Upper lobe of left lung (tissue), 6 donors: ENCODE results near the gene WNK1. TPM values are rescaled to one million over a fixed set of nuclear protein-coding genes. Genes with fewer than 3 reads are reported as not detected.
A peak's percentile ranks its signal among the peaks of the same experiment; 100 is the strongest.

Experiments used
- ATAC-seq, 2 donors: fragments of 200-7000 bp; cut with Tn5 transposase; one replicate each; pipeline ENCODE4 v1.9.1; 2022; ENCODE audit warnings: mild to moderate bottlenecking in 2 of 2, moderate library complexity in 2 of 2; ENCODE audit not compliant: low FRiP score in 2 of 2
- DNase-seq, 2 donors: peaks; one replicate each; pipeline ENCODE4 v3.0.0-alpha.2; 2019 to 2020
- H3K27ac ChIP-seq, 4 donors: fragments of 200-600 bp; sonication (generic); one replicate each; pipeline ENCODE4 v1.5.1; 2016 to 2019
- H3K27me3 ChIP-seq, 4 donors: fragments of 200-600 bp; sonication (generic); one replicate each; pipeline ENCODE4 v1.5.1; 2017 to 2019
- H3K36me3 ChIP-seq, 4 donors: fragments of 200-600 bp; sonication (generic); one replicate each; pipeline ENCODE4 v1.5.1; 2016 to 2019
- H3K4me1 ChIP-seq, 4 donors: fragments of 200-600 bp; sonication (generic); one replicate each; pipeline ENCODE4 v1.5.1; 2018 to 2019
- H3K4me3 ChIP-seq, 4 donors: fragments of 200-600 bp; sonication (generic); one replicate each; pipeline ENCODE4 v1.5.1; 2017 to 2019; ENCODE audit warnings: mild to moderate bottlenecking in 2 of 4, moderate library complexity in 1 of 4
- H3K9me3 ChIP-seq, 4 donors: fragments of 200-600 bp; sonication (generic); one replicate each; pipeline ENCODE4 v1.5.1; 2018 to 2019
- EP300 ChIP-seq, 4 donors: sonication (generic); formaldehyde crosslinking; IDR thresholded peaks; one replicate each; pipeline ENCODE4 v1.5.1; 2017; ENCODE audit warnings: antibody characterized with exemption in 4 of 4, control low read depth in 2 of 4
- POLR2A ChIP-seq, 4 donors: fragments of 450-650 bp; IDR thresholded peaks; one replicate each; pipeline ENCODE4 v1.5.1; 2016 to 2017; ENCODE audit warnings: antibody characterized with exemption in 4 of 4, mild to moderate bottlenecking in 2 of 4
- POLR2AphosphoS5 ChIP-seq, 2 donors: sonication (generic); formaldehyde crosslinking; IDR thresholded peaks; one replicate each; pipeline ENCODE4 v1.5.1; 2017; ENCODE audit warnings: antibody characterized with exemption in 2 of 2
- WGBS, 2 donors: methylation state at CpG; one replicate each; pipeline ENCODE4 v1.1.5; 2017 to 2018; 5-methylcytosine and 5-hydroxymethylcytosine counted together
- total RNA-seq, 6 donors: library from RNA; depleted of rRNA in 4 of 6; stranded (reverse); fragments of >200 nt in 4 of 6; gene quantifications; one replicate each; pipeline versions ENCODE4 v1.1.0 to v1.2.1, GENCODE V29; 2016 to 2021
- TF ChIP-seq, protein P1 (sequence below), 6 experiments: fragments of 450-650 bp in 4 of 6; fragments of 200-600 bp in 2 of 6; sonication (generic) in 2 of 6; IDR thresholded peaks; one replicate each; pipeline ENCODE4 v1.5.1; 2016 to 2019; ENCODE audit warnings: antibody characterized with exemption in 6 of 6
- donor health status: DM: no; HTN: no; CAD: no; lungs with moderate emphysema.
- donor health status: DM: no; HTN: yes; CAD: no; lungs with severe emphysema.

The WNK1 gene
- total RNA-seq, 6 donors from 2014 or later, result 184 to 288 (median 245) TPM

DNA sequence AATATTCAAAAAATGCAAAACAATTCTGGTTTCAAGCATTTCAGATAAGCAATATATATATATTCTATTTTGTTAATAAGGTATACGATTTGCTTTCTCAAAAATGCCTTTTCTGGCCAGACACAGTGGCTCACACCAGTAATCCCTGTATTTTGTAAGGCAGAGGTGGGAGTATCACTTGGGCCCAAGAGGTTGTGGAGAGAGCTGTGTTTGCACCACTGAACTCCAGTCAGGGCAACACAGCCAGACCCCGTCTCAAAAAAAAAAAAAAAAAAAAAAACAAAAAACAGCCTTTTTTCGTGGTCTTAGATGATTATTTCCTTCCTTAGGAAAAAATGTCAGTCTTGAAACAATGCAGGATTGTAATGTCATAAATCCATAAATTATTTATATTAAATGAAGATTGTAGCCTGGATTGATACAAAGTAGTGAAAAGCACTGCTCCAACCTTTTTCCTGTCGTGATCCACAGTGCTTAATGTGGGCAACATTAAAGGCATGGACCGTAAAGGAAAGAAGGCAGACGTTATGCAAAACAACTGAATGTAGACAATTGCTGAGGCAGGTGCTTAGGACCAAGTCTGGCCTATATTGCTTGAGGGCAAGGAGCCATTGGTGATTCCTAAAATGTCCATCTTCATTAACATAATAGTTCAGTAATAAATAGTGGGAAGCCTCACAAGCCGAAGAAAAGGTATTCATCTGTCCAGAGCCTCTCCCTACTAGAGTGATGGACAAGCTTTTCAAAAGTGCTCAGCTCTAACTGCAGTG, 160.3 kb downstream of the WNK1 start:
- 80 to 86% methylated on average over 7 of the region's 7 CpGs for WGBS, 2 donors
- Histone ChIP-seq H3K27me3 (no peaks in the 10 kb centered on the region), H3K36me3 (peaks cover 18 to 92% (median 53%) of the 10 kb centered on the region in 4 donors), H3K4me1 (peaks cover 7 to 29% (median 16%) of the 10 kb centered on the region in 4 donors), H3K9me3 (no peaks in the 10 kb centered on the region), H3K4me3 (no peak overlapping the region), H3K27ac (no peak overlapping the region)
- TF ChIP-seq EP300 (IDR thresholded peaks at IDR 0.05), result no peak
- ATAC-seq, result no peak
- DNase-seq, result no peak

DNA sequence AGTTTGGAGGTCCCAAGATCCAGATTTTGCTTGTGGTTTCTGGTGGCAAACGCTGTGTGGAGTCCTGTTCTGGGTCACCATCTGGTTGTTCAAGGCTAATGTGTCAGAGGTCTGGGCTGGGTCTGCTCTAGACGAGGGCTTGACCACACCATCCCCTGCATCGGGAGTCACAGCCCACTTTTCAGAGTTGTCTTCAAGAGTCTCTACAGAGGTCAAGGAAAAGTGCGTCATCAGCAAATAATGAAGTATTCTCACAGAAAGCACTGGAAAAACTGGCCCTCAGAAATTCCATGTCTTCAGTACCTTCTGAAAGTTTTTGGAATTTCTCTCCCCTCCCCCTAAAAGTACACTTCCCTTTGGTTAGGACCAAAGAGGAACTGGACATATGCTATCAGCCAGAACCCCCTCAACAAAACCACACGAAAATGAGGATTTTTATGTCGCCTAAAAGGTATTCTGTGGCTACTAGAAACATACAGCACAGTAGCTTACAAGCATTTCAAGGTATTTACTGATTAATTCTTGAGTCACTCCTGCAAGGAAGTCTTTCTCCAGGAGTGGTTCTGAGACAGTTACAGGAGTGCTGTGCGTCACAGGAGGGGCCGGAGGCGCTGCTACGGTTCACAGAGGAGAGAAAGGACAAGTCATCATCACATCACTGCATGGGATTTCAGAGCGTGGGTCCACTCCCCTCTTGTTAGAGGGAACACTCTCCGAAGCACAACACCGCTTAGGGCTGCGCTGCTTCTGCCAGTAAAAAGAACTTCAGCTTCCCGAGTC, 161.7 kb downstream of the WNK1 start:
- H3K9me3 ChIP-seq, result no peaks in the 10 kb centered on the region
- H3K36me3 ChIP-seq, result peaks cover 12 to 91% (median 44%) of the 10 kb centered on the region in 4 donors
- no peak overlapping the region for H3K4me3 ChIP-seq
- TF ChIP-seq EP300 (IDR thresholded peaks at IDR 0.05) (no peak), POLR2AphosphoS5 (IDR thresholded peaks at IDR 0.05) (no peak), POLR2A (IDR thresholded peaks at IDR 0.05) (no peak)
- TF ChIP-seq, protein P1, sequence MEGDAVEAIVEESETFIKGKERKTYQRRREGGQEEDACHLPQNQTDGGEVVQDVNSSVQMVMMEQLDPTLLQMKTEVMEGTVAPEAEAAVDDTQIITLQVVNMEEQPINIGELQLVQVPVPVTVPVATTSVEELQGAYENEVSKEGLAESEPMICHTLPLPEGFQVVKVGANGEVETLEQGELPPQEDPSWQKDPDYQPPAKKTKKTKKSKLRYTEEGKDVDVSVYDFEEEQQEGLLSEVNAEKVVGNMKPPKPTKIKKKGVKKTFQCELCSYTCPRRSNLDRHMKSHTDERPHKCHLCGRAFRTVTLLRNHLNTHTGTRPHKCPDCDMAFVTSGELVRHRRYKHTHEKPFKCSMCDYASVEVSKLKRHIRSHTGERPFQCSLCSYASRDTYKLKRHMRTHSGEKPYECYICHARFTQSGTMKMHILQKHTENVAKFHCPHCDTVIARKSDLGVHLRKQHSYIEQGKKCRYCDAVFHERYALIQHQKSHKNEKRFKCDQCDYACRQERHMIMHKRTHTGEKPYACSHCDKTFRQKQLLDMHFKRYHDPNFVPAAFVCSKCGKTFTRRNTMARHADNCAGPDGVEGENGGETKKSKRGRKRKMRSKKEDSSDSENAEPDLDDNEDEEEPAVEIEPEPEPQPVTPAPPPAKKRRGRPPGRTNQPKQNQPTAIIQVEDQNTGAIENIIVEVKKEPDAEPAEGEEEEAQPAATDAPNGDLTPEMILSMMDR (IDR thresholded peaks at IDR 0.05), result no peak
- H3K27me3 ChIP-seq, result no peaks in the 10 kb centered on the region
- no peak overlapping the region for H3K27ac ChIP-seq
- WGBS, 2 donors, result 79 to 89% methylated on average over 15 of the region's 15 CpGs
- DNase-seq, result no peak
- peak in 1 of 2 donors; percentile 54 for ATAC-seq
- H3K4me1 ChIP-seq, result peaks cover 7 to 24% (median 14%) of the 10 kb centered on the region in 4 donors

DNA sequence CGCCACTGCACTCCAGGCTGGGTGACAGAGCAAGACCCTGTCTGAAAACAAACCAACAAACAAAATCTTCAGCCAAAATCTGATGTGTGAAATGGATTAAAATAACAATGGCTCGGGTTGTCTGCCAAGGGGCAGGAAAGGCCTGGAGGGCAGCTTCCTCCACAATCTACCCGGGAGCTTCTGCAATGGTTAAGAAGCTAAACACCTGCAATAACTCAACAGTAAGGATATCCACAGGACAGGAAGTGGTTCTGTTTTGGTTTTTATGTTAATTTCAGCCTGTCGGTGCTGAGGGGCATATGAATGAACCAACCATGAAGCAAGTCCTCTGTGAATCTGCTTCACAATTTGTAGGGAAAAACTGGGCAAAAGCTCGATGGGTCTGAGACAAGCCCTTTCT, 162.7 kb downstream of the WNK1 start:
- TF ChIP-seq POLR2A (IDR thresholded peaks at IDR 0.05) (no peak), POLR2AphosphoS5 (IDR thresholded peaks at IDR 0.05) (no peak), EP300 (IDR thresholded peaks at IDR 0.05) (no peak)
- TF ChIP-seq, protein P1 (IDR thresholded peaks at IDR 0.05), result no peak
- Histone ChIP-seq H3K36me3 (peaks cover 9 to 84% (median 41%) of the 10 kb centered on the region in 4 donors), H3K27me3 (no peaks in the 10 kb centered on the region), H3K9me3 (no peaks in the 10 kb centered on the region), H3K4me1 (peaks cover 0 to 24% (median 11%) of the 10 kb centered on the region in 4 donors), H3K27ac (no peak overlapping the region), H3K4me3 (no peak overlapping the region)
- no peak for DNase-seq
- 43 to 46% methylated on average over 5 of the region's 5 CpGs for WGBS, 2 donors
- ATAC-seq, result no peak

DNA sequence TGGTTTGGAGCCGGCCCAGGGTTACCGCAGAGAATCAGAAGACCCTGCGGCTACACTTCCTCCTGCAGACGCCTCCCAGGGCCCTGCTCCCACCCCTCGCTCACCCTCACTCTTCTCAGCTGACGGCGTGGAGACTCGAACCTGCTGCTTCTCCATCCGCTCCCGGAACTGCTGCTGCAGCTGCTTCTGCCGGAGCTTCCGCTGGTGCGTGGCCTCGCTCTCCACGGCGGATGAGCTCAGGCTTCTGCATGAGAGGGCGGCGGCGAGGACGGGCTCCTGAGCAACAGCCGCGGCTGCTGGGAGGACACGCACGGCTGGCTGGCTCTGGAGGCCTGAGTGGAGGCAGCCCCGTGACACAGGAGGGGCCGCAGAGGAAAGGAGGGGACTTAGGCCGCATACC, 163.9 kb downstream of the WNK1 start:
- TF ChIP-seq, protein P1 (IDR thresholded peaks at IDR 0.05), result no peak
- TF ChIP-seq POLR2AphosphoS5 (IDR thresholded peaks at IDR 0.05) (no peak), POLR2A (IDR thresholded peaks at IDR 0.05) (no peak), EP300 (IDR thresholded peaks at IDR 0.05) (no peak)
- Histone ChIP-seq H3K4me3 (no peak overlapping the region), H3K36me3 (peaks cover 9 to 76% (median 38%) of the 10 kb centered on the region in 4 donors), H3K27me3 (no peaks in the 10 kb centered on the region), H3K4me1 (peaks cover 0 to 22% (median 3%) of the 10 kb centered on the region in 4 donors), H3K27ac (no peak overlapping the region), H3K9me3 (no peaks in the 10 kb centered on the region)
- ATAC-seq, result peak in 1 of 2 donors; percentile 23
- WGBS, 2 donors, result 86 to 93% methylated on average over 26 to 27 of the region's 27 CpGs
- DNase-seq, result peak in 1 of 2 donors; percentile 78

DNA sequence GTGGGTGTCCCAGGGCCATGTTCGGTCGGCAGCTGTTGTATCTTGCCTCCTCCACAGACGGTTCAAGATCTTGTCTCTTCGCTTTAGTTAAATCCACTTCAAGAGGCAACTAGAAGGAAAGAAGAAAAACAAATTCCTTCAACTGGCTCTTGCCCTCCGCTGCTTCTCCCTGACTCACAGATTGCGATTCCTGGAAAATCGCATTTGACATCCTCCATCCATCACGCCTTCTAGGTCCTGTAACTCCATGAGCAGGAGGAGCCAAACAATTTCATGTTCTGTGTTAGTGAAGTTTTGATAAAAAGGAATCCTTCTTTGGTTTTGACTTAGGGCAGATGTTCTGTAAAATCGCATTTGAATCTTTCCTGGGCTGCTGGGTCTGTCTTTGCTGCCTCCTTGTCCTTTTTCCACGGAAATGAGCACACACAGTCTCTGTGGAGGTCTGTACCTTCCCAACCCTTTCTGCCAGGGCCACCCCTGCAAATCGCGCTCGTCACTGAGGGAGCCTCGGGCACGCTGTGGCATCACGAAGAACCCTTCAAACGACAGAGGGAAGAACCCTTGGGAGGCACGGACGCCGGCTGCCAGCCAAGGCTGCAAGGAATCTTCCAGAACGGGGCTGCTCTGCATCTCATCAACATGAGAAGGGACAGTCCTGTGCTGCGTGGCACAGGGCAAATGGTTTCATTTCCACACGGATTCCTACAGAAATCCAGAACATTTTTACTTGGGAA, 164.5 kb downstream of the WNK1 start:
- Histone ChIP-seq H3K4me3 (no peak overlapping the region), H3K27ac (no peak overlapping the region), H3K36me3 (peaks cover 9 to 77% (median 38%) of the 10 kb centered on the region in 4 donors), H3K9me3 (no peaks in the 10 kb centered on the region), H3K27me3 (no peaks in the 10 kb centered on the region), H3K4me1 (peaks cover 0 to 15% (median 3%) of the 10 kb centered on the region in 4 donors)
- TF ChIP-seq, protein P1 (IDR thresholded peaks at IDR 0.05), result no peak
- TF ChIP-seq POLR2AphosphoS5 (IDR thresholded peaks at IDR 0.05) (no peak), EP300 (IDR thresholded peaks at IDR 0.05) (no peak), POLR2A (IDR thresholded peaks at IDR 0.05) (no peak)
- ATAC-seq, result no peak
- peak in 1 of 2 donors; percentile 64 for DNase-seq
- WGBS, 2 donors, result 94 to 95% methylated on average over 23 of the region's 23 CpGs
